GM19023 (cell line): Measurements from ENCODE around the gene RNF126.

ENCODE experiments used
- ATAC-seq: cut with Tn5 transposase; IDR thresholded peaks from one replicate; pipeline ENCODE4 v1.9.1; 2021; ENCODE audit warnings: mild to moderate bottlenecking, moderate library complexity; ENCODE audit not compliant: unreplicated experiment

Gene RNF126

DNA sequence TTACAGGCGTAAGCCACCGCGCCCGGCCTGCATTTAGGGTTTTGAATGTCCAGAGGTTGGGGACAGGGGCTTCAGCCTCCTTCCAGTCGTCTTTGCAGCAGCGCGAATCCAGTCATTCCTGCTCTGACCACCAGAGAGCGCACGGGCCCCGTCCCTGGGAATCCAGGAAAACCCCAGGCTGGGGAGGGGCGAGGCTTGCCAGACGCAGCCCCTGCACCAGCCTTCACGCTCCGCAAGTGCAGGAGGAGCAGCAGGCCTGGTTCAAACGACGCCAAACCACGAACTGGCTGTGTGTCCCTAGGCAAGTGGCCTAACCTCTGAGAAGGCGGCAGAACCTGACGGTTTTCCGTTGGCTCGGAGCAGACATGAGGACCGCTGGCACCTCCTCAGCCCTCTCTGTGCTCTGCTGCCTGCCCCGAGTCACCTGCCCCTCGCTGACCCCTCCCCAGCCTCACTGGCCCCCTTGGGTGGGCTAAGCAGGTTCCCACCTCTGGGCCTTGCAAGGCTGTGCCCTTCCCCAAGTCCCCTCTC is 2.0 kb upstream of the RNF126 start:
- ATAC-seq, result no peak

DNA sequence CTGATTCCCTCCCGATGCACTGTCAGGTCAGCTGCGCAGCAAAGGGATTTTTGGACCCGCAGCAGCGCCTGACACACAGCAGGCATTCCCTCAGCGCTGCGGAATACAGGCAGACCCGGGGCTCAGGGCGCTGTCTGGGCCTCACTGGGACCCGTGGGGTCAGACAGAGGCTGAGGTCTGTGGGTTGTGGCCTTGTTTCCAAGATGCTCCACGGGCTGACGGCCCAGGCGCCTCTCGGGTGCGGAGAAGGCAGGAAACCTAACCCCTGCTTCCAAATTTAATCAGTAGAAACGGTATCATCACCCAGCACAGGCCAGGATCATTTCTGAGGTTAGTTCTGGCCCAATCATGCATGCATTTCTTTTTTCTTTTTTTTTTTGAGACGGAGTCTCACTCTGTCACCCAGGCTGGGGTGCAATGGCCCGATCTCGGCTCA is 686 bp upstream of the RNF126 start:
- no peak for ATAC-seq

DNA sequence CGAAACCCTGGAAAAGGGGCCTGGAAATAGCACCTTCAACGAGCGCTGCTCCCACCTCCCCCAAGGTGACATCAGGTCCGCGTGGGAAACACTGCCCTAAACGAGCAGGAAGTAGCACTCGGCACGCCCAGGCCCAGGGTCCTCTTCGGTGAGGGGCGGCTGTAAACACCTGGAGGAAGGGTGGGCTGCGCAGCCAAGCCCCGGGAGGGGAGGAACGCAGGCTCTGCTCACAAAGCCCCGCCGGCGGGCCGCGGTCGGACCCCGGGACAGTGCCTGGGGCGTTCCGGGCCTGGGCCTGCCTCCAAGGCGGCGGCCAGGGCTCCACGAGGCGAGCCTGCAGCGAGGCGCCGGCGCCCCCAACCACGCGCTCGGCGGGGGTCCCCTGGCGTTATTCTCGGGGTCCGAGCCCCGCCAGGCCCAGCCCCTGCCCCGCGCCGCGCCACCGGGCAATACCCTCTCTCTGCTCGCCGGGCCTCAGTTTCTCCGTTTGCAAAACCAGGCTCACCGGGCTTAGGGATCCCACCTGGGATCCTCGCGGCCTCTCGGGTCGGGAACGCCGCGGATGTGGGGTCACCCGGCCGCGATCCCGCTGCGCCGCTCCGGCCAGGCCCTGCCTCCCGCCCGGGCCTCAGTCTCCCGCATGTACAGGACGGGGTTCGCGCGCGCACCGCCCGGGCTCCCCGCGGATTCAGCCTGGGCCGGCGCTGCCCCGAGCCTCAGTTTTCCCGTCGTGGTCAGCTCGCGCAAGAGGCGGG is 630 bp downstream of the RNF126 start:
- peak; percentile 6 for ATAC-seq

DNA sequence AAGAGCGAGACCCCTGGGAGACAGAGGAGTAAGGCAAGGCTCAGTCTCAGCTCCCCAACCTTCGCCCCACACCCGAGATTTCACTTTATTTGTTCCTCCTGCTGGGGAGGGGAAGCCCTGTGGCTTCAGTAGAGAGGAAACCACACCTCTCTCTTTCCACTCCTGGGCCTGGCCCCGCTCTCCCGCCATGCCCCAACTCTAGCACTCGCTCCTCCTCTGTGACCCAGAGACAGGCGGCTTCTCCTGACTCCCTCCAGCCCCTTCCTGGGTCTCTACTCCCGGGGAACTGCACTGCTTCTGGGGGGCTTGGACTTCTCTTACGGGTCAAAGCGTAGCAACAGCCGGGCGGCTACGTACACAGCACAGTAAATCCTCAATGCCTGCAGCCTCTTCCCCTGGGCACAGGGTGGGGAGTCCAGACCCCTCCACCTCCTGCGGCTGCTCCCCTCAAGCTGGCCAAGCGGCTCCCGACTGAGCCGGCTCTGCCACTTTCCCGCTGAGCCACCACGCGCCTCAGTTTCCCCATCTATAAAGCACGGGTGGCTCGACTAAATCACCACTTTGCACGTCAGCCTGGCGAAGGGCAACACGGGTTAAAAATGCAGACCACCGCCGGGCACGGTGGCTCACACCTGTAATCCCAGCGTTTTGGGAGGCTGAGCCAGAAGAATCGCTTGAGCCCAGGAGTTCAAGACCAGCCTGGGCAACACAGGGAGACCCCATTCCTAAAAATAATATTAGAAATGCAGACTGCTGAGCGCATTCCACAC is 1.4 kb downstream of the RNF126 start:
- ATAC-seq, result no peak

DNA sequence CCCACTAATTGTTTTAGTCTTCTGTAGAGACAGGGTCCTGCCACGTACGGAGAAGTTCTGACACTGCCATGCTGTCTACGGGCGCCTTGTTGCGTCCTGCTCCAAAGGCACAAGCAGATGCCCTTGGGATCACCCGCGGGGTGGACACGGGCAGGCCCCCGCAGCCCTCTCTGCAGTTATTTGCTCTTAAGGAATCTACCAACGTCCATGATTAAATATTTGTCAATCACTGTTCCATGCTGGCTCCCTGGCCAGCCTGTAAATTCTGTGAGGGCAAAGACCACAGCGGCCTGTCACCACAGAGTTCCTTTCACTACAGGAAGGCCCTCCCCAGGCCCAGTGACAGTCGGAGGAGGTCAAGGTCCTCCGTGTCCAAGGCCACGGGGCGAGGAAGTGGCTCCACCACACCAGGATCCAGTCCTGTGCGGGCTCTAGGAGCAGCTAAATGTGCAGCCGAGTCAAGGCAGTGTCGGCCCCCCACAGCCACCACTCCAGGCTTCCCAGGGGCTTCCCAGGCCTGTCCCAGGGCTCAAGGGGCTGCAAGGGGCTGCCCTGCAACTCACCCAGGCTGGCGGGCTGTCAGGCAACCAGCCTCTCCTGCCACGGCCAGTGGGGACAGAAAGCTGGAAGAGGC is 2.1 kb downstream of the RNF126 start:
- ATAC-seq, result no peak

DNA sequence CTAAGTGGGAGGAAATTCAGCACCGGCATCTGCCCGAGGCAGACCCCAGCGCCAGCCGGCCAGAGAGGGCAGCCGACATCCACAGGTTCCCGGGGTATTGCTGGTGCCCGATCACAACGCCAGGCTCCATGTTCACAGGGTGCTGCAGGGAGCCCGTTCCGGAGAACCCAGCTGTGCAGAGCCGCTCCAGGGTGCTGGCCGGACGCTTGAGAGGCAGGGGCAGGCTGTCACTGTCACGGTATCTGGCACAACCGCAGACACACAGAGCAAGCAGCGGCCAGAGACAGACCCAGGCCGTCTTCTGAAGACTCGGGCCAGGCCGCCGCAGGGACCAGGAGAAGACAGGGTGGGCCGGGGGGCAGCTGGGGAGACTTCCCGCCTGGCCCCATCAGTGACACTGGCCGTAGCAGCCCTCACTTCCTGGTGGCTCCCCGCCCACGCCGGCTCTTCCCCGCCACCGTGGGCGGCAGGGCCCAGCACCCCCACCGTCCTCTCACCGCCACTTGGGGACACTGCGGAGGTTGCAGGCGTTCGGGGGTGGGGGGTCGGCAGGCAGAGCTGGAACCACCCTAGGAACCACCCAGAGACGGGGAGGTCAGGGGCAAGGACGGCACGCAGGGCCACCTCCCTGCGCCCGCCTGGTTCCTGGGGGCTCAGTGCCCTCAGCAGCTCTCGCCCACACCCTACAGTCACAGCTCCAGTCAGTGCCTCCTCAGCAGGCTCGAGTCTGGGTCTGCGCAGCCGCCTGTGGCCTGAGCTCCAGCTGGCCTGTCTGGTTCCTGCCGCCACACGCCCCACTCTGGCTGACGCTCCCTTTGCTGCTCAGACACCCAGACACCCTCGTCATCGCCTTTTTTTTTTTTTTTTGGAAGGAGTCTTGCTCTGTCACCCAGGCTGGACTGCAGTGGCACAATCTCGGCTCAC is 3.8 kb downstream of the RNF126 start:
- ATAC-seq, result no peak

DNA sequence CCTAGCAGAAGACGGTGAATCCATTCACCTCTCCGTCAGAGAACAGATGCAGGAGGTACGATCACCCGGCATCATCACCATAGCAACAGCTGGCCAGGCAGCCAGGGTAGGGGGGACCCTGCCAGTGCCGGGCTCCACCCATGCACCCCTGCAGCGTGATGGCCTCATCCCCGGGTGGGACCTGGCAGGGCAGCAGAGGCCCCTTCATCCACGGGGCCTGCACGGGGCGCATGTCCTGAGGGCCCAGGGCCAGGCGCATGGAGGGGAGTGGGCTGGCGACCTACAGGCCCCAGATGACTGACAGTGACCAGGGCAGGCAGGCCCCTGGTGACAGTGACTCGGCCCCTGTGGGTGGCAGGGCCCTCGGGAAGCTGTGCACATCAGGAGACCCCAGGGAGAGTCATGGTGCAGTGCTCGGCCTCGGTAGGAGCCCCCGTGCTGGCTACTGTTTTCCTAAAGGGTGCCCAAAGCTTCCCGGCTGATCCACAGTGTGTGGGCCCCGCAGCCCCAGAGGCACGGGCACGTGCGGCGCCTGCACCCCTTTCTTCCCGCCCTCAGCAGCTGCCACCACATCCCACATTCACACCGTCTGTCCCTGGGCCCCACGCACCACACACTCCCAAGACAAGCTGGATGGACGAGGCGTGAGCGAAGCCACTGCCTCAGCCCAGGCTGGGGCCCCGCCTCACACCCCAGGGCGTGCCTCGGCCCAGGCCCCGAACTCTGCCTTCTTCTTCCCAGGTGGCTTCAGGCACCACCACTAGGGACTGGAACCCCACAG is 4.8 kb downstream of the RNF126 start:
- no peak for ATAC-seq

DNA sequence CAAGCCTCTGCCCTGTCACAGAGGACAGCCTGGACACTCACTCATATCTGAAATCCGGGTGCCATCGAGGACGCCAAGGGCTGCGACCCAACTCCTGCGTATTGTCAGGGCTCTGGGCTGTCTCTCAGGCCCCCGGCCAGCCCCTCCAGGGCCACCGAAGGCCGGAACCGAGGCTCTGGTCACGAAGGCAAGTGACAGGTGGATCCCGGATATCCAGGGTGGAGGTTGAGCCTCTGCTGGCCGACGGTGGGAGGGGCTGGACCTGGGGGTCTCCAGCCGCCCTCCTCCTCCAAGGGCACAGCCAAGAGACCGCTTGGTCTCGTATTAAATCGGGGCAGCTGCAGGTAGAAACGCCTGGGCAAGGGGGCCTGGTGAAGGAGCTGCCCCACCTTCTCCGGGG is 5.4 kb downstream of the RNF126 start:
- no peak for ATAC-seq

DNA sequence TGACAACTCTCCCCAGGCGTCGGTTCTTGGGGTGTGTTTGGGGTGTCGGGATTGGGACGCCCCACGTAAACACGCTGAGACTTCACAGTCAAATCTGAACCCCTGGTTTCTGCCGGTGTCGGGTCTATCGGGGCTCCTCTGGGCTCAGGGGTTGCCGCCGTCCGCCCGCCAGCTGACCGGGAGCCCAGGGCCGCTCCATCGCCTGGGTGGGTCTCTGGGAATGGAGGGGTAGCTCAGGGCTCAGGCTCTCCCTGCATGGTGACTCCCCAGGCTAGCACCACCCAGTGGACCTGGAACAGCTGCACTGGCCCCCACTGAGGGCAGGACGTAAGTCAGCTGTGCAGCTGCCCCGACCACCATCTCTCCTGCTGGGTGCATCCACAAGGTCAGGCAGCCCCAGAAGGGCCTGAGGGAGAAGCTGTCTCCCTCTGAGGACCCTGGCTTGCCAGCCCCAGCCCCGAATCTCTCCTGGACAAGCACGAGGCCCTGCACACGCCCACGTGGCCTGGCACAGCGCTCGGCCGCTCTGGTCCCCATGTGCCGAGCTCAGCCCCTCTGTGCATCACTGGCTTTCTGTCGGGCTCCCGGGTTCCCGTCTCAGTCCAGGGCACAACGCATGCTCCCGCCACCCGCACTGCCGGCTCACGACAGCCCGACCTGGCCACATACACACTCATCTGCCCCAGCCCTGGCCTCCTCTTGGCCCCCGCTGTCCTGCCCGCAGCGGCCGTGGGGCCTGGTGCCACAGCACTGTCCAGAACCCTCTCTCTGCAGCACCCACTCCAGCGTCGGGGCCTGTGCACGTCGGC is 6.1 kb downstream of the RNF126 start:
- no peak for ATAC-seq

DNA sequence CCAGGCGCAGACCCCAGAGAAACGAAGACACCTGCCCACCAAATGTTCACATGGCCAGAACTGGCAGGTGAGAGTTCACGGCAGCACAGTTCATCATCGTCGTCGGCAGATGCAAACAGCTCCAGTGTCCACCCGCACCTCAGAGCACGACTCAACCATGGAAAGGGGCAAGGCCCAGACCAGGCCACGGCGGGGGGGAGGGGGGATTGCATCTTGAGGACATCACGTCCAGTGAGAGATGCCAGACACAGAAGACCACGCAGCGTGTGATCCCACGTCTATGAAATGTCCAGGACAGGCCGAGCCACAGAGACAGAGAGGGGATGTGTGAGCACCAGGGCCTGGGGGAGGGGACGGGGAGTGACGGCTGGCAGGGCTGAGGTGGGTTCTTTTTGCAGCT is 7.3 kb downstream of the RNF126 start:
- ATAC-seq, result no peak

DNA sequence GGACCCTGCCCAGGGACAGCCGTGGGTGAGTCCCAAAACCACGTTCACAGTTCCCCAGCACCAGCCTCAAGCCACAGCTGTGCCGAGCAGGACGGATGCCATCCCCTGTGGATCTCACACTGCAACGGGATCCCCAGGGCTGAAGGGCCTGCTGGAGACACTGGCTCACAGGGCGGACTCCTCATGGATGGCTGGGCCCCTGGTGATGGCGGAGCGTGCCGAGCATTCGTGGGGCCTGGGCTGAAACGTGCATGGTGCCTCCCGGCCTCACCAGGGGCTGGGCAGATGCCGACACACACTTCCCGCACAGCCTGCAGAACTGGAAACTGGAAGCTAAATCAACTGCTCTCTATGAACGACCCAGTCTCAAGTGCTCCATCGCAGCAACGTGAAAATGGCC is 9.6 kb downstream of the RNF126 start:
- ATAC-seq, result no peak

DNA sequence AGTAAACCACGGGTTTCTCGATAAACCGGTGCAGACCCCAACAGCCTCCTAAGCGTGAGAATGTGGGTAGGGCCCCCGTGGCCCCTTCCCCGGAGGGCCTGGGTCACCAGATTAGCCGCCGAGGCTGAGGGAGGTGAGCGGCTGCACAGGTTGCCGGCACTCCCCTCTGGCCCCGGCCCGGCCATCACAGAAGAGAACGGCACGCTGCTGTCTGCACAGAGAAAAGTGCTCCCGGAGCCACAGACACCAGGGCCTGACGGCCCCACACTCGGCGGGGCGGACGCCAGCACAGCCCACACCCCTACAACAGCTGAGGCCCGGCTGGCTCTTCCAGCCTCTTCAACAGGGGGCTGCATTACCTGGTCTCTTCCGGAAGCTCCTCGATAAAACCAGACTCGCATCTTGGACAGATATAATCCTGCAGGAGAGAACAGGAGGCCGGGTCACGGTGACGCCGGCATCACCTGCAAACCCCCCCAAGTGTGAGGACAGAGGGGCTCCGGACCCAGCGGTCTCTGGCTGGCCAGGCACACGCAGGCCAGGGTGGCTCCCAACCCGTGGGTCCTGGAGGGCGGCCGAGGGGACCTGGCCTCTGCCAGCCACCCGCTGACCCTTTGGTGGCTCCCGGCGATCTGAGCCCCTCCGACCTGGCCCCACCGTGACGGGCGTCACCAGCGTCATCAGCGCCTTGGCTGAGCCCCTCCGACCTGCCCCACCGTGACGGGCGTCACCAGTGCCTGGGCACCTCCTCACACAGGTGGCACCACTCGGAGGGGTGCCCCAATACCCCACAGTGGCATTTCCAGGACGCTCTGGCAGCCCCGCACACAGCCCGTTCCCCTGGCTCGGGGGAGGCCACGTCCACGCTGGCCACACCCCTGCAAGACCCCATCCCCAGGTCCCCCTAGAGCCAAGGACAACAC is 10.3 kb downstream of the RNF126 start:
- ATAC-seq, result no peak

DNA sequence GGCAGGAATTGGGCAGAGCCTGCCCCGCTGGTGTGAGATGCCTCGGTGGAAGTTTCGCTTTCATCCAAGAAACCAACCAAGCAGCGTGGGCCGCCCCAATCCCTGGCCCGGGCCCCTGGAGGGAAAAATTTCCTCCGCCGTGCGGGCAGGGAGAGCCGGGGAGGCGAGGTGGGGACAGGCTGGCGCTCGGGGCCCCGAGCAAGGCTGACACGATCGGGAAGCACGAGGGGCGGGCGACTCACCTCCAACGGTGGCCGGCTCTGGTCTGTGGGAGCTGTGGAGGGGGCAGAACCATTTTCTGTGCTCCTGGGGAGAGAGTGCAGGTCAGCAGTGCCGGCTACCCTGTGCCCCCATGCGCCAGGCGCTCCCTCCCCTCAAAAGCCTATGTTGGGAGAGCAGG is 11.0 kb downstream of the RNF126 start:
- ATAC-seq, result no peak

DNA sequence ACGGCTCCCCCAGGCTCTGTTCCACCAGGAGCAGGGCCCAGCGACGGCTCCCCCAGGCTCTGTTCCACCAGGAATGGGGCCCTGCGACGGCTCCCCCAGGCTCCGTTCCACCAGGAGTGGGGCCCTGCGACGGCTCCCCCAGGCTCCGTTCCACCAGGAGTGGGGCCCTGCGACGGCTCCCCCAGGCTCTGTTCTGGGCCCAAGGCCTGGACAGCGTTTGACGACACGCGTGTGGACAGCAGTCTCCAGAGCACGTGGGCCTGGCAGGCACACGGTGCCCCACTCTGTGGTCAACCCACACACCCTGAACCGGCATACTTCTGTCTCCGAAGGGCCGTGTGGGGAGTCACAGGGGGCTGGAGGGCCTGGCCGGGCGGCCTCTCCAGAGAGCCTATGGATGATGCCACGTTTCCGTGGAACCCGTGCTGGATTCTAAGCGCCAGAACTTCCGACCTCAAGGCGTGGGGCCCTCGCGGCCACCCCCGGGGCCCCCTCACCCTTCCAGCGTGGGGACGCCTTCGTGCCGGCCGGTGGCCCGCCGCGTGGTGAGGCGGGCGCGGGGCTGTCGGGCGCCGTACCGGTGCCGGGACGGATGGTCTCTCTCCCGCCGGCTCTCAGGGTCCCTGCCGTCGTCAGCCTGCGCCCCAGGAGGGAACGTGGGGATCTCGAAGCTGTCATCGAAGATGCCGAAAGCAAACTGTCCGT is 11.7 kb downstream of the RNF126 start:
- ATAC-seq, result no peak

DNA sequence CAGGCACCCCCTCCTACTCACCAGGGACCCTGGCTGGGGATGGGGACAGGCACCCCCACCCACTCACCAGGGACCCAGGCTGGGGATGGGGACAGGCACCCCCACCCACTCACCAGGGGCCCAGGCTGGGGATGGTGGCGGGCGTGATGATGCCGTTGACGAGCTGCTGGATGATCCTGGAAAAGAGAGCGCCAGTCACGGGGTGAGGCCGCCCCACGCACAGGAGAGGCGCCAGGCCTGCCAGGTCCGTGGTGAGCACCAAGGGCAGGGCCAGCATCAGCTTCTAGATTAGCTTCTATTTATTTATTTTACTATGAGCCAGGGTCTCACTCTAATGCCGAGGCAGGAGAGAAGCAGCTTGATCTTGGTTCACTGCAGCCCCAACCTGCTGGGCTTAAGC is 12.9 kb downstream of the RNF126 start:
- no peak for ATAC-seq

DNA sequence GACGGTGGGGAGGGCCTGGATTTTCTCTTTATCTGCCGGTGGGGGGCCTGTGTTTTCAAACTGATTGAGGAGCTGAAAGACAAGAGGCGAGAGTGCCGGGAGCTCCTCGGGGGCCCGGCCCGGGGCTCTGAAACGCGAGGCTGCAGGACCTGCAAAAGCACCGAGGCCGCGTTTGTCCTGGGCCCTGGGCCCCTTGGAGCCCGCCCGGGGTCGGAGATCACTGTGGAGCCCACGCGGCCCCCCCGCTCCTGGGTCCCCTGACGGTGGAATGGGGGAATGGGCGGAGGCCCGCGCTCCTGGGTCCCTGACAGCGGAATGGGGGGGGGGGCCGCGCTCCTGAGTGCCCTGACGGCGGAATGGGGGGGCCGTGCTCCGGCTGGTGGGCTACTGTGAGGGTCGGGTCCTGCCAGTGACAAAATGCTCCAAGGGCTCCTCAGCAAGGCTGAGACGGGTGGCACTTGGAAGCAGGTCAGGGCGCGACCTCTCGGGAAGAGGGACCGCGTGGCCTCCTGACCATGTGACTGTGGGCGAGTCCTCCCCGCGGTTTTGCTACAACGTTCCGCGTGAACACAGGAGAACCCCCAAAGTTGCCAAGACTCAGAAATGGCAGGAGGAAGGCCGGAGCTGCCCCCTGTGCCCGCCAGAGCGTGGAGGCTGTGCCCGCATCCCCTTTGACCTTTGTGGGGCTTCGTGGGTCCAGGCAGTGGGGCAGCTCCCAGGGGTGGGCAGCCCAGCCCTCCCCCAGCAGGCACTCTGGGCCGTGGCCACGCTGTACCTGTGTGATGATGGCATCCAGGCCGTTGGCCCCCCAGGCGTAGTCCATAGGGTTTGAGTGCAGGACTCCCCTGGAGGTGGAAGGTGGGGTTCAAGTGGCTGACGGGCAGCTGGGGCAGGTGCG is 13.9 kb downstream of the RNF126 start:
- no peak for ATAC-seq
